GM19238 (cell line): ENCODE measurements around the gene SMYD3.
"Not testable (repeated sequence)": the region's sequence is repeated elsewhere in the genome, so short reads cannot be mapped to it uniquely, and the experiment has no call there.

Experiments
- DNase-seq: peaks from one replicate; pipeline ENCODE4 v3.0.0; 2011; ENCODE audit warnings: low spot score; ENCODE audit not compliant: insufficient read length

Gene SMYD3

GRCh38 chr1:245748646-245749045, 758.4 kb downstream of the SMYD3 start:
- no peak for DNase-seq

DNA sequence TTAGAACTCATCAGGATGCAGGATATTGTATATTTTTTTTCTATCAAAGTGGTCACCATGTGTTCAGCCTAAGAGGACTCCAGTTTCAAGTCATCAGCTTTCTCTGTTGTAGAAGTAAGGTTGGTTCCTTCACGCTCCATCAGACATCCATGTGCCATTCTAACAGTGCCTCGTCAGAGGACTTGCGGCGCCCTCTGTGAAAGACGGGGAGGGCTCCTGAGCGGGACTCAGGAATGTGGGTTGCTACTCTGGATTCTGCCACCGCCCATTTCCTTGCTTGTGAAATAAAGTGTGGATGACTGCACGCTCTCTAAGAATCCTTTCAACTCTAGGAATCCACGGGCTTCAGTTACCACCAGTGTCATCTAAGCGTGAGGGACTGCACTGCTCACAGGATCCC, 758.8 kb downstream of the SMYD3 start:
- DNase-seq: no peak

DNA sequence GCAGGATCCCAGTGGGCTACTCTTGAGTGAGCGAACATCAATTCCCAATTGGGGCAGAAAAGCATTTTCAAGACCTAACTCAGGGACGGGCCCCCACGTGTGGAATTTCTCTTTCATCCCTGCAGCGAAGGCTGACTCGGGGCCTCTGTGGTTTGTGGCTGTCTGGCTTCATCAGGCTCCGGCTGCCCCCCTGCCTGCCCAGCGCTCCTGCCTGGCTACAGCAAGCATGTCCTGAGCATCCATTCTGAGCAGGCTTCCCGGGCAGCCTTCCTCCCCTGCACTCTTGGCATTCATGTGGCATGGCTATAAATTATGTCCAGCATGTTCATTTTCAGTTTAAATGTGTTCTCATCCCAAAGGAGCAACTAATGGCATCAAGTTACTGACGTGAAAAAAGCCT, 764.2 kb downstream of the SMYD3 start:
- DNase-seq: no peak

GRCh38 chr1:245740336-245740735, 766.7 kb downstream of the SMYD3 start:
- DNase-seq: not testable (repeated sequence)

DNA sequence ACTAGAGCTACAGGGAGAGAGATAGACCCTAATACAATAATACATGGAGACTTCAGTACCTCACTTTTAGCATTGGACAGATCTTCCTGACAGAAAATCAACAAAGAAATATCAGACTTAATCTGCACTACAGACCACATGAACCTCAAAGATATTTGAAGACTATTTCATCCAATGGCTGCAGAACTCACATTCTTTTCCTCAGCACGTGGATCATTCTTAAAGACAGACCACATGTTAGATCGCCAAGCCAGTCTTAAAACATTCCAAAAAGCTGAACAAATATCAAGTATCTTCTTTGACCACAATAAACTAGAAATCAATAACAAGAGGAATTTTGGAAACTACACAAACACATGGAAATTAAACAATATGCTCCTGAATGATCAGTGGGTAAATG, 776.3 kb downstream of the SMYD3 start:
- no peak for DNase-seq

DNA sequence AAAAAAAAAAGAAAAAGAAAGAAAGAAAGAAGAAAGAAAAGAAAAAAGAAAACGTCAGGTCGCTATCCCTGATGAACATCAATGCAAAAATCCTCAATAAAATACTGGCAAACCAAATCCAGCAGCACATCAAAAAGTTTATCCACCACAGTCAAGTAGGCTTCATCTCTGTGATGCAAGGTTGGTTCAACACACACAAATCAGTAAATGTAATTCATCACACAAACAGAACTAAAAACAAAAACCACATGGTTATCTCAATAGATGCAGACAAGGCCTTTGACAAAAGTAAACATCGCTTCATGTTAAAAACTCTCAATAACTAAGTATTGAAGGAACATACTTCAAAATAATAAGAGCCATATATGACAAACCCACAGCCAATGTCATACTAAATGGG, 779.0 kb downstream of the SMYD3 start:
- not testable (repeated sequence) for DNase-seq

GRCh38 chr1:245721488-245721887, 785.6 kb downstream of the SMYD3 start:
- DNase-seq: no peak

DNA sequence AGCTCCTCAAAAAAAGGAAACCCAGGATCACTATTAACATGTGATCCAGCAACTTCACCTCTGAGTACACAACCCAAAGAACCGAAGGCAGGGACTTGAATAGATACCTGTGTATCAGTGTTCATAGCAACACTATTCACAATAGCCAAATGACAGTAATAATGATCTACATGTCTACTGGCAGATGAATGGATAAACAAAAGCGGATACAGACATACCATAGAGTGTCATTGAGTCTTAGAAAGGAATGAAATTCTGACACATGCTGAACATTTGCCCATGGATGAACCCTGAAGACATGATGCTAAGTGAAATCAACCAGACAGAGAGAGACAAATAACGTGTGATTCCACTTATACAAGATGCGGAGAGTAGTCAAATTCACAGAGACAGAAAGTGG, 788.1 kb downstream of the SMYD3 start:
- DNase-seq: no peak

DNA sequence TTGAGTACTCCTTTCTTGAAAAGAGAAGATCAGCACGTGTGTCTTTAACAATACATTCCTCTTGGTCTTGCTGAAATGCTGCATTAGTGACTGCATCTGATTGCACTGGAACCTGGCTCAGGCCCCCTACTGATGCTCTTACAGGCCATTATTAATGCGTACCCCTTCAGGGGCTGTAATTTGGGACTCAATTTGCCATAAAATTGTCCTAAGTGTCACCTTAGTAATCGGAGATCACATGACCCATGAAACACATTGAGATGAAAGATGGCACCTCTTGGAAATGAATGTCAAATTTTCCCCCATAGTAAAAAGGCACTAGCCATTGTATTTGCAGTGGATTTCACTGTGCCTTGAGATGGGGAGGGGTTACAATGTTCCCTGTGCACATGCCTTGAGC, 789.0 kb downstream of the SMYD3 start:
- DNase-seq: no peak

- DNase-seq: no peak
Measured at GRCh38 chr1:245717611-245718010, 789.5 kb downstream of the SMYD3 start.

GRCh38 chr1:245716561-245716960, 790.5 kb downstream of the SMYD3 start:
- no peak for DNase-seq

DNA sequence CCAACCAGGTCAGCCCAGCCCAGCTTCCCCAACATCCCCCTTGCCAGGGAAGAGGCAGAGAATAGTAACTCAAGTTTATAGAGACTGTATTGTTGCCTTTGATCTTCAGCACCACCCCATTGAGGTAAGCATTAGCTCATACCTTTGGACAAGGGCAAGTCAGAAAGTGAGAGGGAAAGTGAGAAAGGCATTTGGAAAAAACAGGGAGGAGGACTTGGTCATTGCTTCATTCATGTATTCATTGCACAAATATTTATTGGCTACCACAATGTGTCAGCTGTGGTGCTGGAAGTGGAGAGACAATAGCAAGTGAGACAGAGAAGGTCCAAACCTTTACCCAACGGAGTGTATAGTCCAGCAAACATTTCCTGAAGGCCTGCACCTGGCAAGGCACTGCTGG, 791.1 kb downstream of the SMYD3 start:
- no peak for DNase-seq

DNA sequence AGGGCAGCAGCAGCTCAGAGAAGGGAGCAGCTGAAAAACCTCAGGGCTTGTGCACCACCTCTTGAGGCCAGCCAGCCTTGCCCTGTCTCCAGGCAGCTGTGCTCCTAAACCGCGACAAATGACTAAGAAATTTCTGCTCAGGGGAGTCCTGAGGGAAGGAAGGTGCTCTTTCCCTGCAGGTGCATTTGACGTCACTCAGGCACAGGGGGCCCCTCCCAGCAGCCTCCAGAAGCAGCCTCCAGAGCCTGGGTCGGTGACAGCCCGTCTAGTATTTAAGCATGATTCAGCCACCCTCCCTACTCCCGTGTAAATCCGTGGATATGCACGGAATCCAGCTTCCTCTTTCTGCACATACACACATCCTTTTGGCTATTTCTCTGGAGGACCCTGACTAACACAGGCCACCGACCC, 791.8 kb downstream of the SMYD3 start:
- DNase-seq: no peak

DNA sequence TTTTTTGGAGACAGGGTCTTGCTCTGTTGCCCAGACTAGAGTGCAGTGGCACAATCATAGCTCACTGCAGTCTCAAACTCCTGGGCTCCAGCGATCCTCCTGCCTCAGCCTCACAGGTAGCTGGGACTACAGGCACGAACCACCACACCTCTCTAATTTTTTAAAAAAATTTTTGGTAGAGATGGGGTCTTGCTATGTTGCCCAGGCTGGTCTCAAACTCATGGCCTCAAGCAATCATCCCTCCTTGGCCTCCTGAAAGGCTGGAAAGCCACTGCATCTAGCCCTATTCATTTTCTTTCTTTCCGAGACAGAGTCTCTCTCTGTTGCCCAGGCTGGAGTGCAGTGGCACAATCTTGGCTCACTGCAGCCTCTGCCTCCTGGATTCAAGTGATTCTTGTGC, 793.1 kb downstream of the SMYD3 start:
- not testable (repeated sequence) for DNase-seq

DNA sequence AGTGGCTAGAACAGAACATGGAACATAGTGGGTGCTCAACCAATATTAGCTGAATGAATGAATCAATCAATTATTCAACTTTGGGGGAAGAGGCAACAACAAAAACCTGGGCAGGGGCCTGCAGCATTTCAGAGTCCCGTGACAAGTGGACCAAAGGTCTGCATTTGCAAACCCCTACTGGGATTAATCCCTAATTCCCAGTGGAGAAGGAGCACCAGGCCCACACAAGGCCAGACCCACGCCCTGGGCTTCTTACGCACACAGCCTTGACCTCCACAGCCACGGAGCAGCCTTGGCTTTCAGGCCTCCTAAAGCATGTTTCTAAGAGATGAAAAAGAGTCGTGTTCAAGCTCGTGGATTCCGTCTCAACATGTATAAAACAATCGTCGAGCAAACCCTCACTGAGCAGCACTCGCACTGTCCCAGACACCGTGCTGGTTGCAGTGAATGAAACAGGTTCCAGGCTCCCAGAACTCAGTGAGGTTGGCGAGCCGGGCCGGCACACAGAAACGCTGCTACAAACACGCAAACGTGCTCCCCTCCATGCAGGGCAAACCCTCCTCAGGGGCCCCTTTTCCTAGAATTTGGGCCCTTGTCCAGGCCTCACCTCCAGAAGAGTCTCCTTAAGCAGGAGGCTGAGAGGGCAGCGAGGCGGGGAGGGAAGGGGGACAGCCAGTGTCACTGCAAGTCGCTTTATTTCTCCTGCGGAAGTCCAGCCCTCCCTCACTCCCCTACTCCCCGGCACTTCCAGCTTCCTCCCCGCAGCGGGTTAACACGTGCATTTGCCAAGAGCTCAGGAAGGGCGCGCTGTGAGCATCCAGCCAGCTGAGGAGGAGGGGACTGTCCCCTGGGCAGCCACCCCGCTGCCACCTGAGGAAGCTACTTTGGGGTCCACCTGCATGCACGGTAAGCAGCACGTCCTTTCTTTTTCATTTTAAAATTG, 795.8 kb downstream of the SMYD3 start:
- DNase-seq: no peak

DNA sequence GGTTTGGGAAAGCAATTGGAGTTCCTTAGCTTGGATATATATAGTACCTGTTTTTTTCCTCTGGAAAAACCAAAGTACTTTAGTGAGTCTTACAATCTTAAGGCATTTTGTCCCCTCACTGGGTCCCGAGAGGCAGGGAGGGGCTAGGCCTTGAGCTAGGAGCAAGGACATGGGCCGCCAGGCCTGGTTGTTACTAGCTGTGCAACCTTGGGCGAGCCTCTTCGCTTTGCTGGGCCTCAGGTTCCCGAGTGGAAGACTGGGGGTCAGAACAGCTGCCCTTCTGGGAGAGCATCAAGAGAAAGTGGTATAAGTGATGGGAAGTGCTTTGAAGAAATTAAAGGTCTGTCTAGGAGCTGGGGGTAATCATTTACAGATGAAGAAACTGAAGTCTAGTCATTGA, 799.1 kb downstream of the SMYD3 start:
- no peak for DNase-seq

GRCh38 chr1:245704765-245705164, 802.3 kb downstream of the SMYD3 start:
- no peak for DNase-seq

- DNase-seq: no peak
Measured at GRCh38 chr1:245704341-245704740, 802.7 kb downstream of the SMYD3 start.

- DNase-seq: no peak
Measured at GRCh38 chr1:245702346-245702745, 804.7 kb downstream of the SMYD3 start.

DNA sequence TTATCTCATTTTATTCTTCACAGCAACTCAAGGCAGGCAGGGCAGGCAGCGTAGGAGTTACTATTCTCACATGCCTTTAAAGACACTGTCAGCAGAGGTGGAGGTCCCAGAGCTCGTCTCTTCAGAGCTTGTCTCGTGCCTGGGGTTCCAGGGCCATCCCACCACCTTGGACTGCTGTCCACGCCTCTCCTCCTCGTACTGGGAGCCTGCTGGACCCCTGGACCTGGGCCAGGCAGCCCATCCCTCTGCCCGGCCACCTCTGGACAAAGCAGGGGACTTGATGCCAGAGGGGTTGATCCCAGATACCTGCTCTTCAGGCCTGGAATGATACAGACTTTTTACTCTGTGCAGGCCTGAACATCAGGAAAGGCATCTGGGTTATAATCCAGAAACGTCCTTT, 805.4 kb downstream of the SMYD3 start:
- no peak for DNase-seq

DNA sequence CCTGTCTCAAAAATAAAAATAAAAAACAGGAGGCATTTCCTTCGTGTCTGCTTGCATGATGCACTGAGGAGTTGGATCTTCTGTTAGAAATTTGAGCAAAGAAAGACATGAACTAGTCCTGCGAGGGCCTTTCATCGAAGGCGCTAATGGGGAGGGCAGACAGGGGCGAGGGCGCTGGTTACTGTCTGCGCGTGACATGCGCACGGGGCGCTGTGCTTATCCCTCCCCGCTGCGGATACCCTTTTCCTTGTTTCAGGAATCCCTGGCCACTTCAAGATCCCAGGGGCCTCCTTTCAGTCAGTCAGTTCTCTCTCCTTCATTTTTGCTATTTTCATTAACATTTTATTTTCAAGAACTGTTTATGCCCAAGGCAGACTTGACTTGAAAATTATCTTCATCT, 806.4 kb downstream of the SMYD3 start:
- no peak for DNase-seq
